Measurements from ENCODE around the gene DNM1L.

The DNM1L gene

DNA sequence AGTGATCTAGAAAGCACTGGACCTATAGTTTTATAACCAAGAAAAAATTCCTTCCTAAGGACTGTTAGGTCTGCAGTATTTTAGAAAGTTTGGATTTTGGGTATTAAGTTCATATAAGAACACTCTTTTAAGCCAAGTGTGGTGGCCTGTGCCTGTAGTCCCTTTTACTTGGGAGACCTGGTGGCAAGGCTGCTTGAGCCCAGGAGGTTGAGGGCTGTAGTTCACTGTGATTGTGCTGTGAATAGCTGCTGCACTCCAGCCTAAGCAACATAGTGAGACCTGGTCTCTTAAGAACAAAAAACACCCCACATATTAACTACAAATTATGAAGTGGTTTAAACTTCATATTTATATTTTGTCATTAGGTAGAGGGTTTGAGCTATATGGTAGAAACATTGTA, 9.7 kb downstream of the DNM1L start:
- Histone ChIP-seq H3K36me3 (peaks cover 16% of the 10 kb centered on the region), H3K27ac (no peak overlapping the region), H3K4me3 (ENCODE audit: low read depth, low read length) (no peak overlapping the region), H3K27me3 (ENCODE audit: insufficient read depth, low read depth, severe bottlenecking) (no peaks in the 10 kb centered on the region), H3K9me3 (ENCODE audit: severe bottlenecking) (no peaks in the 10 kb centered on the region)
- no peak for DNase-seq
- TF ChIP-seq CTCF (IDR thresholded peaks at IDR 0.05; ENCODE audit: low read depth, low read length), result no peak

GRCh38 chr12:32690927-32691326, 11.8 kb downstream of the DNM1L start:
- no peak for TF ChIP-seq CTCF (IDR thresholded peaks at IDR 0.05; ENCODE audit: low read depth, low read length)
- Histone ChIP-seq H3K27ac (peak overlapping the region; percentile 42), H3K9me3 (ENCODE audit: severe bottlenecking) (no peaks in the 10 kb centered on the region), H3K36me3 (peaks cover 3% of the 10 kb centered on the region), H3K4me3 (ENCODE audit: low read depth, low read length) (no peak overlapping the region), H3K27me3 (ENCODE audit: insufficient read depth, low read depth, severe bottlenecking) (no peaks in the 10 kb centered on the region)
- no peak for DNase-seq

DNA sequence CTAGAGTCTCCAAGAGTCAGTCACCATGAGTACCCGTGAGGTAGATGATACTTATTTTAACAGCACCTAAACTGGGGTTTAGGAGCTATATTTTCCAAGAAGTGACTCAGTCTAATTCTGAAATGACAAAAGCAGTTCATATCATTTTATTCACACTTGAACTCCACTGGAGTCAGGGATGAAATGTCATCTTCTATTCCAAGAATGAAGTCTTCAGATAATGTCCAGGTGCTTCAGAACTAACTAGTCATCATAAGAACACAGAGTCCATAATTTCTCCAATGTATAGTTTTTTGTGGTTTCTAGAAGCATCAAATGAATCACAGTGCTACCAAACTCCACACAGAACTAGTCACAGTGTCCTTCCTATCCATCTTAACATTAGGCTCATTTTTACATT, 13.3 kb downstream of the DNM1L start:
- DNase-seq, result no peak
- Histone ChIP-seq H3K27ac (no peak overlapping the region), H3K4me3 (ENCODE audit: low read depth, low read length) (no peak overlapping the region)

GRCh38 chr12:32693036-32693435, 13.9 kb downstream of the DNM1L start:
- H3K4me3 ChIP-seq (ENCODE audit: low read depth, low read length), result no peak overlapping the region
- no peak for TF ChIP-seq CTCF (IDR thresholded peaks at IDR 0.05; ENCODE audit: low read depth, low read length)
- H3K36me3 ChIP-seq, result no peaks in the 10 kb centered on the region; the same call in none of the 2 replicates
- DNase-seq, result no peak
- H3K9me3 ChIP-seq (ENCODE audit: severe bottlenecking), result no peaks in the 10 kb centered on the region
- no peaks in the 10 kb centered on the region for H3K27me3 ChIP-seq (ENCODE audit: insufficient read depth, low read depth, severe bottlenecking)
- H3K27ac ChIP-seq, result no peak overlapping the region

More for the DNA sequence above, 13.3 kb downstream of the DNM1L start:
- H3K9me3 ChIP-seq (ENCODE audit: severe bottlenecking), result no peaks in the 10 kb centered on the region
- no peaks in the 10 kb centered on the region; the same call in none of the 2 replicates for H3K36me3 ChIP-seq
- H3K27me3 ChIP-seq (ENCODE audit: insufficient read depth, low read depth, severe bottlenecking), result no peaks in the 10 kb centered on the region
- TF ChIP-seq CTCF (IDR thresholded peaks at IDR 0.05; ENCODE audit: low read depth, low read length), result no peak

DNA sequence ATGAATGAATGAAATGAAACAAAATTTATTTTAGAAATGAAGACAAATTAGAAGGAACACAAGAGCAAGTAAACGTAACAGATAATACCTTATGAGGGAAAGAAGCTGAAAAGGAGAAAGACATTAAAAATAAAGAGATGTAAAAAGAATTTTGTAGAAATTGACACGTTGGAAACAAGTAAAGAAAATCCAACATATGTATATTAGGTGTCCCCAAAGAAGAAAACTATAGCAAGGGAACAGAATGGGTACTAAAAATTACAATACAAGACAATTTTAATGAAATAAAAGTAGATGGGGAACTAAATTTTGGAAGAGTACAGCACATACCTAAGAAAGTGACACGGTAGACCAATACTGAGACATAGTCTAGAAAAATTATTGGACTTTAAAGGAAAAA, 16.7 kb downstream of the DNM1L start:
- no peaks in the 10 kb centered on the region for H3K36me3 ChIP-seq
- H3K9me3 ChIP-seq (ENCODE audit: severe bottlenecking), result no peaks in the 10 kb centered on the region

More for the DNA sequence above, 16.7 kb downstream of the DNM1L start:
- H3K27me3 ChIP-seq (ENCODE audit: insufficient read depth, low read depth, severe bottlenecking), result no peaks in the 10 kb centered on the region
- no peak overlapping the region for H3K27ac ChIP-seq
- DNase-seq, result no peak
- no peak for TF ChIP-seq CTCF (IDR thresholded peaks at IDR 0.05; ENCODE audit: low read depth, low read length)
- no peak overlapping the region for H3K4me3 ChIP-seq (ENCODE audit: low read depth, low read length)
